GM12878 (cell line): ENCODE measurements around the gene CHN2. TPM values are rescaled to one million over a fixed set of nuclear protein-coding genes. Genes with fewer than 3 reads are reported as not detected.

Source experiments
- ATAC-seq: fragments of 200-7000 bp; cut with Tn5 transposase; 3 replicates; pipeline ENCODE4 v1.9.1; 2020; ENCODE audit warnings: mild to moderate bottlenecking, moderate library complexity
- BruUV-seq: library from RNA; stranded (reverse); fragments of 400-500 nt; replicated peaks from 2 replicates; lab custom pipeline; 2021; lab: Mats Ljungman, UMichigan
- CTCF ChIA-PET: fragments of 300-600 bp; sonication (Branson Sonifier 250); formaldehyde crosslinking; extraction: SDS; loops from one replicate; lab custom pipeline; 2021; ENCODE audit warnings: inconsistent platforms; lab: Yijun Ruan, JAX
- POLR2A ChIA-PET: fragments of 350-600 bp; formaldehyde crosslinking; extraction: SDS; loops from one replicate; lab custom pipeline; 2021; ENCODE audit warnings: inconsistent platforms; lab: Charles Lee
- RAD21 ChIA-PET: fragments of 300-600 bp; sonication (Branson Sonifier 250); formaldehyde crosslinking; loops from one replicate; lab custom pipeline; 2023; ENCODE audit warnings: antibody characterized with exemption; ENCODE audit not compliant: unreplicated experiment; lab: Charles Lee
- SMC1A ChIA-PET: fragments of 300-600 bp; sonication (Branson Sonifier 250); formaldehyde crosslinking; loops from one replicate; lab custom pipeline; 2023; ENCODE audit not compliant: unreplicated experiment, uncharacterized antibody; lab: Charles Lee
- DNase-seq: peaks from one replicate; pipeline ENCODE4 v3.0.0-alpha.2; 2011; ENCODE audit warnings: low read depth, low spot score
- FAIRE-seq: peaks from 3 replicates; lab custom pipeline; 2011; peaks lifted over from hg19 to GRCh38; lab: Jason Lieb, UNC
- H2AFZ ChIP-seq: 2 replicates; pipeline ENCODE4 v1.6.0; 2011; ENCODE audit warnings: low read depth, low read length, control low read depth; ENCODE audit not compliant: control insufficient read depth
- H3K27ac ChIP-seq: 2 replicates; pipeline ENCODE4 v1.5.1; 2011; ENCODE audit warnings: control low read depth; ENCODE audit not compliant: control insufficient read depth, insufficient read depth
- H3K27me3 ChIP-seq, 2 experiments: replicated peaks in 1 of 2; 2 replicates each; pipeline versions ENCODE4 v1.6.0 to v1.6.1; 2011; ENCODE audit warnings: low read length in 1 of 2; ENCODE audit not compliant: control insufficient read depth in 2 of 2, insufficient read depth in 2 of 2
- H3K36me3 ChIP-seq, 2 experiments: 2 replicates each; pipeline ENCODE4 v1.5.1; 2011; ENCODE audit warnings: low read length in 1 of 2; ENCODE audit not compliant: control insufficient read depth in 2 of 2, insufficient read depth in 2 of 2
- H3K4me1 ChIP-seq: 2 replicates; pipeline ENCODE4 v1.6.1; 2011; ENCODE audit warnings: mild to moderate bottlenecking, low read length, moderate library complexity, mixed read lengths; ENCODE audit not compliant: control insufficient read depth, insufficient read depth
- H3K4me2 ChIP-seq: 2 replicates; pipeline ENCODE4 v1.6.0; 2011; ENCODE audit warnings: control low read depth; ENCODE audit not compliant: control insufficient read depth, insufficient read depth
- H3K4me3 ChIP-seq: fragments of 200-600 bp; sonication (generic); 2 replicates; pipeline ENCODE4 v1.5.1; 2016
- H3K79me2 ChIP-seq: 2 replicates; pipeline ENCODE4 v1.6.0; 2011; ENCODE audit warnings: low read length; ENCODE audit not compliant: control insufficient read depth, insufficient read depth
- H3K9ac ChIP-seq: 2 replicates; pipeline ENCODE4 v1.8.0; 2011; ENCODE audit warnings: low read length, control low read depth, mixed read lengths; ENCODE audit not compliant: control insufficient read depth, insufficient read depth
- H3K9me3 ChIP-seq: replicated peaks from 3 replicates; pipeline ENCODE4 v1.5.1; 2011; ENCODE audit warnings: mild to moderate bottlenecking, low read length; ENCODE audit not compliant: control insufficient read depth, insufficient read depth
- H4K20me1 ChIP-seq: 2 replicates; pipeline ENCODE4 v1.6.0; 2011; ENCODE audit not compliant: control insufficient read depth, insufficient read depth
- ATF3 ChIP-seq: IDR thresholded peaks from 2 replicates; pipeline ENCODE4 v1.6.1; 2011; ENCODE audit warnings: low read depth, mild to moderate bottlenecking, low read length, moderate library complexity, borderline replicate concordance; ENCODE audit errors: extremely low read depth
- CBX5 ChIP-seq: sonication (generic); IDR thresholded peaks from 2 replicates; pipeline ENCODE4 v1.6.1; 2016; ENCODE audit warnings: low read depth, moderate library complexity, mild to moderate bottlenecking, inconsistent platforms
- CHD2 ChIP-seq: IDR thresholded peaks from 2 replicates; pipeline ENCODE4 v1.6.1; 2011; ENCODE audit warnings: low read depth, low read length, improper control_type of control experiment, borderline replicate concordance
- KLF5 ChIP-seq: fragments of 450-650 bp; IDR thresholded peaks from 2 replicates; pipeline ENCODE4 v1.6.1; 2014; ENCODE audit warnings: mild to moderate bottlenecking; ENCODE audit not compliant: partially characterized antibody
- NFYB ChIP-seq: IDR thresholded peaks from 2 replicates; pipeline ENCODE4 v1.6.1; 2011; ENCODE audit warnings: low read depth, mild to moderate bottlenecking, low read length, improper control_type of control experiment, moderate library complexity; ENCODE audit not compliant: insufficient read depth
- NR2F1 ChIP-seq: fragments of 450-650 bp; conservative IDR thresholded peaks from 2 replicates; pipeline ENCODE4 v1.6.1; 2017; ENCODE audit warnings: mild to moderate bottlenecking
- NRF1 ChIP-seq: conservative IDR thresholded peaks from 2 replicates; pipeline ENCODE4 v1.6.1; 2011; ENCODE audit warnings: mild to moderate bottlenecking, low read depth, low read length, improper control_type of control experiment
- RAD21 ChIP-seq: IDR thresholded peaks from 2 replicates; pipeline ENCODE4 v1.6.1; 2011; ENCODE audit warnings: mild to moderate bottlenecking, low read depth, low read length, moderate library complexity; ENCODE audit not compliant: insufficient read depth
- RB1 ChIP-seq: fragments of 450-650 bp; formaldehyde crosslinking; IDR thresholded peaks from 2 replicates; pipeline ENCODE4 v1.6.1; 2017; ENCODE audit warnings: mild to moderate bottlenecking, borderline replicate concordance
- RUNX3 ChIP-seq: IDR thresholded peaks from 2 replicates; pipeline ENCODE4 v1.6.1; 2012; ENCODE audit warnings: low read length, inconsistent platforms
- SMARCA5 ChIP-seq: fragments of 450-650 bp; IDR thresholded peaks from 2 replicates; pipeline ENCODE4 v1.6.1; 2017; ENCODE audit warnings: mild to moderate bottlenecking
- SMC3 ChIP-seq: IDR thresholded peaks from 2 replicates; pipeline ENCODE4 v1.6.1; 2011; ENCODE audit warnings: low read length, improper control_type of control experiment, borderline replicate concordance
- SREBF2 ChIP-seq: IDR thresholded peaks from 2 replicates; pipeline ENCODE4 v1.6.1; 2012; ENCODE audit warnings: mild to moderate bottlenecking, low read length
- STAT3 ChIP-seq: IDR thresholded peaks from 2 replicates; pipeline ENCODE4 v1.6.1; 2011; ENCODE audit warnings: low read depth, low read length, improper control_type of control experiment
- TCF12 ChIP-seq: IDR thresholded peaks from 2 replicates; pipeline ENCODE4 v1.6.1; 2011; ENCODE audit warnings: low read depth, mild to moderate bottlenecking, low read length
- WRNIP1 ChIP-seq: IDR thresholded peaks from 2 replicates; pipeline ENCODE4 v1.6.1; 2011; ENCODE audit warnings: low read depth, low read length, improper control_type of control experiment, borderline replicate concordance
- ZBTB33 ChIP-seq: fragments of 450-650 bp; IDR thresholded peaks from 2 replicates; pipeline ENCODE4 v1.6.1; 2017; ENCODE audit warnings: mild to moderate bottlenecking
- whole genome bisulfite sequencing: methylation state at CpG from one replicate; pipeline ENCODE4 v1.1.6; 2016; ENCODE audit warnings: low lambda C conversion rate; ENCODE audit not compliant: insufficient replicate concordance, insufficient coverage; ENCODE audit errors: missing lambda C conversion rate; 5-methylcytosine and 5-hydroxymethylcytosine counted together
- in situ Hi-C: fragments of 300-500 bp; cut with MboI; formaldehyde crosslinking; loops from 9 replicates; pipeline ENCODE4 v1.14.3; 2018; ENCODE audit warnings: mixed read lengths
- intact Hi-C: fragments of 100-400 bp; cut with micrococcal nuclease; formaldehyde crosslinking; loops from one replicate; pipeline ENCODE4 v1.14.2; 2022; ENCODE audit not compliant: unreplicated experiment
- polyA plus RNA-seq, 11 experiments: library from polyadenylated mRNA; depleted of rRNA in 4 of 11; unstranded in 6 of 11; stranded (reverse) in 5 of 11; fragments of >200 nt; fragmentation: Nextera tagmentation in 4 of 11; fragmentation: Illumina TruSeq in 1 of 11; extraction: Ambion mirVana in 4 of 11; extraction: Trizol in 1 of 11; gene quantifications; 1 replicate in 1 of 11; 2 replicates in 10 of 11; pipeline versions ENCODE4 v1.2.1 to v1.2.3, GENCODE V29; 2011 to 2016; ENCODE audit warnings: inconsistent platforms in 2 of 11, missing spikeins in 2 of 11, low read depth in 1 of 11
- total RNA-seq, 4 experiments: library from RNA; depleted of rRNA in 3 of 4; stranded (reverse); fragments of >200 nt in 3 of 4; fragmentation: Illumina TruSeq in 1 of 4; extraction: Trizol in 1 of 4; gene quantifications; 2 replicates each; pipeline versions ENCODE4 v1.2.1 to v1.2.3, GENCODE V29; 2013 to 2021
- TF ChIP-seq, protein P1 (sequence below): fragments of 450-650 bp; IDR thresholded peaks from 2 replicates; pipeline ENCODE4 v1.6.1; 2017; ENCODE audit warnings: antibody characterized with exemption, mild to moderate bottlenecking, moderate library complexity

Gene CHN2
- total and polyA plus RNA-seq, 10 of the 15 experiments (the other 5 are each of a cell fraction or from before 2014, with no cell fraction given), result 0.11 to 3.8 (median 0.37) TPM; not detected in 2

GRCh38 chr7:29483219-29484104 is 288.9 kb downstream of the CHN2 start:
- POLR2A ChIA-PET, result no interaction called here
- BruUV-seq, result no TSS peak
- FAIRE-seq (no peak), ATAC-seq (no peak), DNase-seq (no peak)
- Histone ChIP-seq H3K79me2 (no peaks in the 10 kb centered on the region), H3K4me3 (no peak overlapping the region), H3K9ac (no peak overlapping the region), H3K4me1 (no peaks in the 10 kb centered on the region), H3K27ac (no peak overlapping the region), H3K4me2 (no peak overlapping the region), H3K27me3 (no peaks in the 10 kb centered on the region; a peak in 1 of 4 replicates), H3K9me3 (no peaks in the 10 kb centered on the region), H2AFZ (no peak overlapping the region), H3K36me3 (no peaks in the 10 kb centered on the region), H4K20me1 (no peaks in the 10 kb centered on the region)
- CTCF ChIA-PET, result interaction anchor here (1.1 kb wide), 1 partner anchor 106 kb away, joined by 4 read pairs; no protein-coding TSS in a partner anchor
- intact Hi-C loops, result no loop called here
- SMC1A ChIA-PET, result interaction anchor here (1.1 to 1.4 kb wide), 2 partner anchors 8 to 13 kb away, joined by 3 to 5 read pairs; no protein-coding TSS in a partner anchor
- in situ Hi-C loops, result no loop called here
- TF ChIP-seq WRNIP1 (no peak), STAT3 (no peak), NR2F1 (no peak), CBX5 (no peak), RAD21 (no peak), KLF5 (no peak), SMARCA5 (no peak), SMC3 (no peak), ATF3 (no peak), NRF1 (no peak), SREBF2 (no peak), ZBTB33 (no peak), NFYB (no peak), CHD2 (no peak), RB1 (no peak), TCF12 (no peak), RUNX3 (no peak)
- TF ChIP-seq, protein P1, sequence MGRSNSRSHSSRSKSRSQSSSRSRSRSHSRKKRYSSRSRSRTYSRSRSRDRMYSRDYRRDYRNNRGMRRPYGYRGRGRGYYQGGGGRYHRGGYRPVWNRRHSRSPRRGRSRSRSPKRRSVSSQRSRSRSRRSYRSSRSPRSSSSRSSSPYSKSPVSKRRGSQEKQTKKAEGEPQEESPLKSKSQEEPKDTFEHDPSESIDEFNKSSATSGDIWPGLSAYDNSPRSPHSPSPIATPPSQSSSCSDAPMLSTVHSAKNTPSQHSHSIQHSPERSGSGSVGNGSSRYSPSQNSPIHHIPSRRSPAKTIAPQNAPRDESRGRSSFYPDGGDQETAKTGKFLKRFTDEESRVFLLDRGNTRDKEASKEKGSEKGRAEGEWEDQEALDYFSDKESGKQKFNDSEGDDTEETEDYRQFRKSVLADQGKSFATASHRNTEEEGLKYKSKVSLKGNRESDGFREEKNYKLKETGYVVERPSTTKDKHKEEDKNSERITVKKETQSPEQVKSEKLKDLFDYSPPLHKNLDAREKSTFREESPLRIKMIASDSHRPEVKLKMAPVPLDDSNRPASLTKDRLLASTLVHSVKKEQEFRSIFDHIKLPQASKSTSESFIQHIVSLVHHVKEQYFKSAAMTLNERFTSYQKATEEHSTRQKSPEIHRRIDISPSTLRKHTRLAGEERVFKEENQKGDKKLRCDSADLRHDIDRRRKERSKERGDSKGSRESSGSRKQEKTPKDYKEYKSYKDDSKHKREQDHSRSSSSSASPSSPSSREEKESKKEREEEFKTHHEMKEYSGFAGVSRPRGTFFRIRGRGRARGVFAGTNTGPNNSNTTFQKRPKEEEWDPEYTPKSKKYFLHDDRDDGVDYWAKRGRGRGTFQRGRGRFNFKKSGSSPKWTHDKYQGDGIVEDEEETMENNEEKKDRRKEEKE, result no peak
- RAD21 ChIA-PET, result no interaction called here
- 52% methylated on average over 11 of the region's 11 CpGs for WGBS
